Gastrocnemius medialis (tissue), 4 donors: ENCODE results near the gene TRIM69.
"Not testable (repeated sequence)": the region's sequence is repeated elsewhere in the genome, so short reads cannot be mapped to it uniquely, and the experiment has no call there.

Experiments used
- CTCF ChIP-seq, 5 experiments: fragments of 450-650 bp in 3 of 5; fragments of 200-600 bp in 2 of 5; sonication (generic) in 2 of 5; IDR thresholded peaks in 4 of 5; conservative IDR thresholded peaks in 1 of 5; 1 replicate in 4 of 5; 2 replicates in 1 of 5; pipeline ENCODE4 v1.5.1; 2016 to 2019; ENCODE audit warnings: antibody characterized with exemption in 5 of 5, mild to moderate bottlenecking in 3 of 5, moderate library complexity in 3 of 5
- POLR2A ChIP-seq, 2 donors: fragments of 450-650 bp; IDR thresholded peaks; one replicate each; pipeline ENCODE4 v1.6.1; 2017; ENCODE audit warnings: antibody characterized with exemption in 2 of 2, mild to moderate bottlenecking in 2 of 2, moderate library complexity in 2 of 2

DNA sequence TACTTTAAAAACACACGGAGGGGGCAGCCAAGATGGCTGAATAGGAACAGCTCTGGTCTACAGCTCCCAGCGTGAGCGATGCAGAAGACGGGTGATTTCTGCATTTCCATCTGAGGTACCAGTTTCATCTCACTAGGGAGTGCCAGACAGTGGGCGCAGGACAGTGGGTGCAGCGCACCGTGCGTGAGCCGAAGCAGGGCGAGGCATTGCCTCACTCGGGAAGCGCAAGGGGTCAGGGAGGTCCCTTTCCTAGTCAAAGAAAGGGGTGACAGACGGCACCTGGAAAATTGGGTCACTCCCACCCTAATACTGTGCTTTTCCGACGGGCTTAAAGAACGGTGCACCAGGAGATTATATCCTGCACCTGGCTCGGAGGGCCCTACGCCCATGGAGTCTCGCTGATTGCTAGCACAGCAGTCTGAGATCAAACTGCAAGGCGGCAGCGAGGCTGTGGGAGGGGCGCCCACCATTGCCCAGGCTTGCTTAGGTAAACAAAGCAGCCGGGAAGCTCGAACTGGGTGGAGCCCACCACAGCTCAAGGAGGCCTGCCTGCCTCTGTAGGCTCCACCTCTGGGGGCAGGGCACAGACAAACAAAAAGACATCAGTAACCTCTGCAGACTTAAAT, 3.0 kb downstream of the TRIM69 start:
- not testable (repeated sequence) for TF ChIP-seq CTCF (IDR thresholded peaks at IDR 0.05 in 4 of 5, conservative IDR thresholded peaks at IDR 0.05 in 1 of 5); POLR2A (IDR thresholded peaks at IDR 0.05)
